Measurements from ENCODE around the gene MIER3. TPM values are rescaled to one million over a fixed set of nuclear protein-coding genes. Genes with fewer than 3 reads are reported as not detected.

MIER3 gene
- total RNA-seq, 3 donors from 2014 or later: 95.6 to 171 (median 100) TPM

DNA sequence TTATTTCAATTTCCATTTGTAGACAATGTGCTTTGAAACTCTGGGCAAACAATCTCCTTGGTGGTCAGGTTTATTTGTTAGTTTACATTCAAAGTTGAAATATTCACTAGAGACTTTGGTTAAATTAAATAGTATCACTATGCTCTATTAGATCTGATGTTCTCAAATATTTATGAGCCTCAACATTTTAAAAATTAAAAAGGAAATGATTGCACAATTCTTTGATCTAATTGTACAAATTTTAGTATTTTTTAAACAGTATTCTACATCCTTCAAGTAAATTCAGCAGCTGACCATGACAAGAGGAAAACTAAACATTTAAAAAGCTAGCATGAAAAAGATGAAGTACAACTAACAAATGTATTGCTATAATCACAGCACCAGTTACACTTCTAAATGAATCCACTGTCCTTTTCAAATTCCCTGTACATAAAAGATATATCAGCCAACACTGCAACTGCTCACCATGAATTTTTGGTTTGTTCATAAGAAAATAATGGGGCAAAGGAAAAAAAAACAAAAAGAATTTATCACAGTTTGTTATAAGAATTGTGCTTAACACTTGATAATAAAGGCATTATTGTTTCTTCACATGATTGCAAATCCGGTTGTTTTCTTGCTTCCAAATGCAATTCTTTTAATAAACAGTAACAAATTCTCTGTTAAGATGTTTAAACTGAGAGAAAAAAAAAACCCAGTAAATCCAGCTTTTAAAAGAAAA lies 31.8 kb downstream of the MIER3 start:
- TF ChIP-seq CTCF (IDR thresholded peaks at IDR 0.05): no peak
- H3K36me3 ChIP-seq (ENCODE audit: low read depth): no peaks in the 10 kb centered on the region
- H3K4me1 ChIP-seq (ENCODE audit: low read depth): no peaks in the 10 kb centered on the region
- ATAC-seq (no peak), DNase-seq (no peak)
- H3K9me3 ChIP-seq: no peaks in the 10 kb centered on the region
- H3K4me3 ChIP-seq: no peak overlapping the region
- intact Hi-C loops (cut with DNase I, micrococcal nuclease): no loop called here

- peak; percentile 91 for ATAC-seq
- H3K9me3 ChIP-seq: no peaks in the 10 kb centered on the region
- intact Hi-C loops (cut with DNase I, micrococcal nuclease): no loop called here
- DNase-seq: peak in 2 of 3 donors; percentile 27 to 43
- H3K4me3 ChIP-seq: no peak overlapping the region
- no peaks in the 10 kb centered on the region for H3K4me1 ChIP-seq (ENCODE audit: low read depth)
- no peak for TF ChIP-seq CTCF (IDR thresholded peaks at IDR 0.05)
- H3K36me3 ChIP-seq (ENCODE audit: low read depth): no peaks in the 10 kb centered on the region
These were observed 33.9 kb downstream of the MIER3 start for GRCh38 chr5:56918054-56918453.

DNA sequence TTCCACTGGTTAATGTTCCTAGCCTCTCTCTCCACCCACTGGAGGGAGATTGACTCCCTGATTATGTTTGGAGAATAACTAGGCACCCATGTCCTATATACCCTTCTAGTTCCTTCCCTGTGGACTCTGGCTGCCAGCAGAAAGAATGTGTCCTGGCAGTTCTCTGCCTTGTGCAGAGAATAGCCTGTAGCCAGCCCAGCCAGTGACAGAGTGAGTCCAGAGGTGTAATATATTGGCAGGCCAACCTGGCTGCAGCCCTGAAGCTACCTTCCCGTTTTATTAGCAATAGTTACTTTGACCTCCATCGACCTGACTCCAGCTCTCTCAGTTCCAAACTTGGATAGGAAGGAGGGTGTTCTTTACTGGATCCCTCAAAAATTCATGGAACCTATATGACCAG lies 34.4 kb downstream of the MIER3 start:
- Histone ChIP-seq H3K9me3 (no peaks in the 10 kb centered on the region), H3K36me3 (ENCODE audit: low read depth) (no peaks in the 10 kb centered on the region), H3K4me1 (ENCODE audit: low read depth) (no peaks in the 10 kb centered on the region), H3K4me3 (no peak overlapping the region)
- no peak for TF ChIP-seq CTCF (IDR thresholded peaks at IDR 0.05)
- intact Hi-C loops (cut with DNase I, micrococcal nuclease): no loop called here
- DNase-seq (no peak), ATAC-seq (peak; percentile 70)

GRCh38 chr5:56914678-56915077 lies 37.2 kb downstream of the MIER3 start:
- DNase-seq (no peak), ATAC-seq (no peak)
- Histone ChIP-seq H3K9me3 (no peaks in the 10 kb centered on the region), H3K36me3 (ENCODE audit: low read depth) (no peaks in the 10 kb centered on the region), H3K4me3 (no peak overlapping the region), H3K4me1 (ENCODE audit: low read depth) (no peaks in the 10 kb centered on the region)
- TF ChIP-seq CTCF (IDR thresholded peaks at IDR 0.05): no peak
- intact Hi-C loops (cut with DNase I, micrococcal nuclease): no loop called here

GRCh38 chr5:56913766-56914165 lies 38.2 kb downstream of the MIER3 start:
- peaks cover under 1% of the 10 kb centered on the region for H3K4me1 ChIP-seq (ENCODE audit: low read depth)
- DNase-seq (no peak), ATAC-seq (no peak)
- TF ChIP-seq CTCF (IDR thresholded peaks at IDR 0.05): no peak
- H3K9me3 ChIP-seq: no peaks in the 10 kb centered on the region
- H3K4me3 ChIP-seq: no peak overlapping the region
- intact Hi-C loops (cut with DNase I, micrococcal nuclease): no loop called here
- no peaks in the 10 kb centered on the region for H3K36me3 ChIP-seq (ENCODE audit: low read depth)

Data from mucosa of descending colon (tissue), 3 donors.